HEK293T (cell line): ENCODE results near the gene GMDS.

Source experiments
- CTCF ChIA-PET: fragments of 350-600 bp; formaldehyde crosslinking; extraction: SDS; loops from one replicate; lab custom pipeline; 2021; ENCODE audit warnings: antibody characterized with exemption, inconsistent platforms; lab: Yijun Ruan, JAX
- POLR2A ChIA-PET: fragments of 350-600 bp; formaldehyde crosslinking; extraction: SDS; loops from one replicate; lab custom pipeline; 2020; ENCODE audit warnings: antibody characterized with exemption, inconsistent platforms; lab: Yijun Ruan, JAX
- DNase-seq: peaks from one replicate; pipeline ENCODE4 v3.0.0; 2012; ENCODE audit warnings: mixed read lengths; ENCODE audit errors: extremely low spot score
- ARNT ChIP-seq: fragments of 450-650 bp; IDR thresholded peaks from 2 replicates; pipeline ENCODE4 v1.6.1; 2017; ENCODE audit warnings: mild to moderate bottlenecking
- CTBP1 ChIP-seq: fragments of 450-650 bp; IDR thresholded peaks from 2 replicates; pipeline ENCODE4 v1.6.1; 2016; ENCODE audit warnings: borderline replicate concordance
- ELF4 ChIP-seq: fragments of 450-650 bp; IDR thresholded peaks from 2 replicates; pipeline ENCODE4 v1.6.1; 2017; ENCODE audit warnings: antibody characterized with exemption
- FOXA1 ChIP-seq: fragments of 450-650 bp; IDR thresholded peaks from 2 replicates; pipeline ENCODE4 v1.6.1; 2016; ENCODE audit warnings: mild to moderate bottlenecking
- FOXK2 ChIP-seq: fragments of 450-650 bp; IDR thresholded peaks from 2 replicates; pipeline ENCODE4 v1.6.1; 2016; ENCODE audit warnings: mild to moderate bottlenecking
- FOXM1 ChIP-seq: fragments of 450-650 bp; IDR thresholded peaks from 2 replicates; pipeline ENCODE4 v1.6.1; 2017; ENCODE audit warnings: mild to moderate bottlenecking, borderline replicate concordance
- HDGF ChIP-seq: fragments of 450-650 bp; IDR thresholded peaks from 2 replicates; pipeline ENCODE4 v1.6.1; 2017; ENCODE audit warnings: antibody characterized with exemption, borderline replicate concordance
- L3MBTL2 ChIP-seq: fragments of 450-650 bp; conservative IDR thresholded peaks from 2 replicates; pipeline ENCODE4 v1.6.1; 2016; ENCODE audit warnings: mild to moderate bottlenecking
- LEF1 ChIP-seq: fragments of 450-650 bp; IDR thresholded peaks from 2 replicates; pipeline ENCODE4 v1.6.1; 2017; ENCODE audit warnings: mild to moderate bottlenecking, borderline replicate concordance
- NFRKB ChIP-seq: fragments of 450-650 bp; IDR thresholded peaks from 2 replicates; pipeline ENCODE4 v1.6.1; 2016; ENCODE audit warnings: mild to moderate bottlenecking, moderate library complexity
- SUZ12 ChIP-seq: fragments of 450-650 bp; IDR thresholded peaks from 2 replicates; pipeline ENCODE4 v1.6.1; 2016; ENCODE audit warnings: mild to moderate bottlenecking
- TARDBP ChIP-seq: fragments of 450-650 bp; IDR thresholded peaks from 2 replicates; pipeline ENCODE4 v1.6.1; 2016
- ZNF384 ChIP-seq: fragments of 450-650 bp; IDR thresholded peaks from 2 replicates; pipeline ENCODE4 v1.6.1; 2016
- TF ChIP-seq, protein P1 (sequence below): fragments of 450-650 bp; IDR thresholded peaks from 2 replicates; pipeline ENCODE4 v1.6.1; 2016

The GMDS gene

DNA sequence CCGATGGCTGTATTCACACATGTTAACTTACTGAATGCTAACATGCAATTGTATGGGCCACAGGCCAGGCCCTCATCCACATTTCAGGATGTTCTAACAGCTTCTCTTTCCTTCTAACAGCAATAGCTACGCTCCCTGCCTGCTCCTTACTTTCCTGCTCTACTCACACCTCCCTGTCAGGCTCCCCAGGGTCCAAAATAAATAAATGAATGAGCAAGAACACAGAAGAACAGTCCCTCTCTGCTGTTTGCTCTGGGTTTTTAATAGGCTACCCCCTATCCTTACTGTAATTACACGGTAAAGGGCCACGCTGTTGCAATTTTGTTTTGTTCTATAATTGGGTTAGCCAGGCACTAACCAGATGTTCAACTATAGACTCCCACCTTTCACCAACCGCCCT lies 135.6 kb downstream of the GMDS start:
- DNase-seq: no peak
- TF ChIP-seq, protein P1, sequence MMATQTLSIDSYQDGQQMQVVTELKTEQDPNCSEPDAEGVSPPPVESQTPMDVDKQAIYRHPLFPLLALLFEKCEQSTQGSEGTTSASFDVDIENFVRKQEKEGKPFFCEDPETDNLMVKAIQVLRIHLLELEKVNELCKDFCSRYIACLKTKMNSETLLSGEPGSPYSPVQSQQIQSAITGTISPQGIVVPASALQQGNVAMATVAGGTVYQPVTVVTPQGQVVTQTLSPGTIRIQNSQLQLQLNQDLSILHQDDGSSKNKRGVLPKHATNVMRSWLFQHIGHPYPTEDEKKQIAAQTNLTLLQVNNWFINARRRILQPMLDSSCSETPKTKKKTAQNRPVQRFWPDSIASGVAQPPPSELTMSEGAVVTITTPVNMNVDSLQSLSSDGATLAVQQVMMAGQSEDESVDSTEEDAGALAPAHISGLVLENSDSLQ: no peak
- no peak for TF ChIP-seq FOXK2
- TF ChIP-seq LEF1: no peak
- no peak for TF ChIP-seq CTBP1
- TF ChIP-seq HDGF: no peak
- no peak for TF ChIP-seq ARNT
- ChIA-PET POLR2A (interaction anchor here (1.0 to 4.3 kb wide), 2 partner anchors 494 to 503 kb away, joined by 3 to 12 read pairs; no protein-coding TSS in a partner anchor), CTCF (interaction anchor here (0.6 to 1.9 kb wide), 2 partner anchors 504 to 524 kb away, joined by 3 to 7 read pairs; no protein-coding TSS in a partner anchor)

DNA sequence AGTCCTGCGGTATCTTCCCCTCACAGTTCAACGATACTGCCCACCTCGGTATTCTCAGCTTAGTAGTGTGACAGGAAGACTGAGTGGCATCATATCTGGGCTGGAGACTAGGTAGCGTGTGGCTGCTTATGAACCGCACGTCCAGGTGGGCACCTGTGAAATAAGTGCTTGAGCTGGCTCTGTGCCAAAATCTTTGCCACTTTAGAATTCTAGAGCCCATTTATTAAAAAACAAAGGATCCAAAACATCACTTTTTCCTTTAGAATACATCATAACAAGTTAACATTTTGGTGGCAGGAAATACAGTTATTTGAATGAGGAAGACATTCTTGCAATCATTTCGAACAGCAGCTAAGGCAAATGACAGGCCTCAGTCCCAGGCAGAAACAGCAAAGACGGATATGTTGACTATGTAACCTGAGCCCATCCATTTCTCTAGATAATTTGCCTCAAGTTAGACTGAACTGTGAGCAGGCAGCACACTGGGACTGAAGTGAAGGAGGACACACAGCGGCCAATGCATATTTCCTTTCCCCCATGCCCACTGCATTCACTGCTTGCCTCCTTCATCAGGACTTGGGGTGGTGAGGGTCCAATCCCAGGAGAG lies 136.6 kb downstream of the GMDS start:
- no peak for TF ChIP-seq FOXM1
- TF ChIP-seq, protein P1: peak; percentile 85
- DNase-seq: peak; percentile 61
- CTCF ChIA-PET: interaction anchor here (0.6 to 1.9 kb wide), 6 partner anchors 62 to 589 kb away, joined by 3 to 7 read pairs (median 3); no protein-coding TSS in a partner anchor
- POLR2A ChIA-PET: interaction anchor here (0.8 to 4.3 kb wide), 3 partner anchors 88 to 512 kb away, joined by 3 to 12 read pairs (median 3); no protein-coding TSS in a partner anchor

DNA sequence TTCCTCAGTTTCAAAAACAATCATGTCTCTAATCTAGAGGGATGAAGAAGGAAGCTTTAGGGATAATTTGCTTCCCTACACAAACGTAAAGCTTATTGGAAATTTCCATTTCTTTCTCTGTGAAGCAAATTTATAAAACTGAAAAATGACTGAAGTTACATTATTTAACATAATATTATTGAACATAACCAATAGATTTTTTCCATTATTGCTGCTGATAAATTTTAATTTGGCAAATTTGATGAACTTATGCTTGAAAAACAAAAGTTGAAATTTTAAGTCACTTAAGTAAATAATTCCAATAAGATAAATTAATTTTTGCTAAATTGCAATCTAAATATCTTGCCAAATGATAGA lies 140.9 kb downstream of the GMDS start:
- no peak for TF ChIP-seq CTBP1
- TF ChIP-seq, protein P1: no peak
- TF ChIP-seq TARDBP: no peak
- TF ChIP-seq ZNF384: no peak
- no peak for TF ChIP-seq ELF4
- no peak for TF ChIP-seq L3MBTL2
- TF ChIP-seq FOXA1: no peak
- TF ChIP-seq FOXM1: no peak
- no peak for TF ChIP-seq FOXK2
- no peak for TF ChIP-seq NFRKB
- TF ChIP-seq LEF1: no peak
- no peak for TF ChIP-seq HDGF
- CTCF ChIA-PET: interaction anchor here (0.6 to 1.4 kb wide), 14 partner anchors 9 to 560 kb away, joined by 3 to 13 read pairs (median 4); no protein-coding TSS in a partner anchor
- no peak for DNase-seq
- POLR2A ChIA-PET: interaction anchor here (2.5 kb wide), 1 partner anchor 497 kb away, joined by 20 read pairs; no protein-coding TSS in a partner anchor

DNA sequence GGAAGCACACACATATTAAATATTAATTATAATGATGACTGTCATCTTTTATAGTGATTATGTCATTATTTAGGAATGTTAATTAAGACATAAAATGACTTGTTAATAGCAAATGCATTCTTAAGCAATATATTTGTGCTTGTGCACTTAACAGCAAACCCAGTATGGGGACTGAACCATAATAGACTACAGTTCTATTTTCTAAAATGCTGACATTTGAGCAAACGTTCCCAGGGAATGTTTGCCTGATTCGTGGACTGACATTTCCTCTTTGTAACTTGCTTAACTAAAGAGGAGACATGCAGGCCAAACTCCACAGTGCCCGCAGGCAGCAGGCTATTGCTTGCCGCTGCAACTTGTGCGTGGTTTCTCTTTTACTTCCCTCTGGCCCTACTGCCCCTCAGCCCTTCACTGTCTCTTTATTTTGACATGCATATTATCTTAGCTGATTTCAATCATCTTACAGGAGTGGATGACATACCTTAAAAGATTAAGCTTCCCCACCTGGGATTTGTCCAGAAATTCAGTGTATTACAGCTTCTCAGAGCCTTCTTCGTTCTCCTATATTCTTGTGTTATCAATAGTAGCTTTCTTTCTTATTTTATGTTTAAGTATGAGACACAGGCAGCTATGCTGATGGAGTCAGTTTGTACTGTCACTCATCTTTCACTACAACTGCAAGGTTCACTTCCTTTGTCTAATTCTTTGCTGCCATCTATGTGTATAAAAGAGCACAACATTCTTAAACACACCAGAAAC lies 141.5 kb downstream of the GMDS start:
- DNase-seq: peak; percentile 47

DNA sequence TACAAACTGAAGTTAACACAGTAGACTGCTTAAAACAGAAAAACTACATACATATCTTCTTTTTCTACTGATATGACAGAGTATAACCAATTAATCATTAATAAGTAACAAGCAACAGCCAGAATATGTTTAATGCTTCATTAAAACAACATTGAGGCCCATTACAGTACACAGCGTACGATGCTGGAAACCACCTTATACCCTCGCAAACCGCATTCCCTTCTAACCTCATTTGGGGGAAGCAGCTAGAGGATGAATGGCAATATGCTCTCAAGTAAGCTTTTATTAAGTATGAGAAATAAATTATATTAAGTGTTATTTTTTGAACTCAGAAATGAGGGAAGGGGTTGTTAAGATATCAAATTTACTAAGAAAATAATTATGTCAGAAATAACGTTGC lies 142.4 kb downstream of the GMDS start:
- no peak for TF ChIP-seq FOXK2
- TF ChIP-seq, protein P1: 0 out of 2 replicates have a peak, but pooled peaks have one; percentile 1
- DNase-seq: no peak
- ChIA-PET CTCF (no interaction called here), POLR2A (interaction anchor here (2.5 kb wide), 1 partner anchor 495 kb away, joined by 20 read pairs; no protein-coding TSS in a partner anchor)

More for the DNA sequence above, 141.5 kb downstream of the GMDS start:
- ChIA-PET POLR2A (interaction anchor here (2.5 kb wide), 1 partner anchor 496 kb away, joined by 20 read pairs; no protein-coding TSS in a partner anchor), CTCF (interaction anchor here (0.6 to 1.4 kb wide), 14 partner anchors 9 to 559 kb away, joined by 3 to 13 read pairs (median 4); no protein-coding TSS in a partner anchor)
- TF ChIP-seq, protein P1: peak; percentile 97
- TF ChIP-seq CTBP1 (peak; percentile 22; the same call in 1 of the 2 replicates), LEF1 (no peak), SUZ12 (no peak), HDGF (no peak), ARNT (no peak), NFRKB (no peak), ELF4 (no peak)
